ENCODE results near the gene ZNF263. TPM values are rescaled to one million over a fixed set of nuclear protein-coding genes. Genes with fewer than 3 reads are reported as not detected.

ZNF263 gene
- total and polyA plus RNA-seq, 9 of the 15 experiments (the other 6 are each of a cell fraction or from before 2014, with no cell fraction given): 4.6 to 48.3 (median 31.8) TPM

- TF ChIP-seq ZNF699 (CRISPR knock-in tag; IDR thresholded peaks at IDR 0.05; ENCODE audit: insufficient replicate concordance) (no peak), ZNF511 (CRISPR knock-in tag; IDR thresholded peaks at IDR 0.05) (no peak), HINFP (tag; conservative IDR thresholded peaks at IDR 0.05; ENCODE audit: low read depth) (no peak), CHD2 (IDR thresholded peaks at IDR 0.05; ENCODE audit: low read depth, low read length) (no peak), RREB1 (CRISPR knock-in tag; IDR thresholded peaks at IDR 0.05) (no peak), ZFP30 (CRISPR knock-in tag; IDR thresholded peaks at IDR 0.05; ENCODE audit: borderline replicate concordance) (no peak), RAD21 (CRISPR knock-in tag; conservative IDR thresholded peaks at IDR 0.05 in 1 of 2, IDR thresholded peaks at IDR 0.05 in 1 of 2) (no peak), NFIX (CRISPR knock-in tag; IDR thresholded peaks at IDR 0.05; ENCODE audit: low read depth) (no peak), ZNF324 (CRISPR knock-in tag; IDR thresholded peaks at IDR 0.05) (no peak), SMARCE1 (IDR thresholded peaks at IDR 0.05) (no peak), SMARCC2 (IDR thresholded peaks at IDR 0.05; ENCODE audit: low read depth) (no peak), SREBF2 (CRISPR knock-in tag; IDR thresholded peaks at IDR 0.05) (no peak), E2F8 (IDR thresholded peaks at IDR 0.05; ENCODE audit: low read depth, partially characterized antibody) (no peak), ZNF316 (IDR thresholded peaks at IDR 0.05) (no peak), ZBTB12 (CRISPR knock-in tag; IDR thresholded peaks at IDR 0.05) (no peak), ZNF778 (CRISPR knock-in tag; IDR thresholded peaks at IDR 0.05) (no peak)
Measured at GRCh38 chr16:3317315-3317999, 34.2 kb downstream of the ZNF263 start (continued).
